SK-N-SH (cell line): ENCODE measurements around the gene TCEA2.

Source experiments
- RFX5 ChIP-seq: IDR thresholded peaks from 2 replicates; pipeline ENCODE4 v1.6.1; 2012; ENCODE audit warnings: mild to moderate bottlenecking, improper control_type of control experiment, low read length
- TF ChIP-seq, protein P1 (sequence below): IDR thresholded peaks from 2 replicates; pipeline ENCODE4 v1.4.0; 2012; ENCODE audit warnings: low read depth, borderline replicate concordance
- TF ChIP-seq, protein P2 (sequence below): fragments of 200-600 bp; sonication (generic); IDR thresholded peaks from 2 replicates; pipeline ENCODE4 v1.6.1; 2017; ENCODE audit warnings: antibody characterized with exemption, mild to moderate bottlenecking, moderate library complexity

DNA sequence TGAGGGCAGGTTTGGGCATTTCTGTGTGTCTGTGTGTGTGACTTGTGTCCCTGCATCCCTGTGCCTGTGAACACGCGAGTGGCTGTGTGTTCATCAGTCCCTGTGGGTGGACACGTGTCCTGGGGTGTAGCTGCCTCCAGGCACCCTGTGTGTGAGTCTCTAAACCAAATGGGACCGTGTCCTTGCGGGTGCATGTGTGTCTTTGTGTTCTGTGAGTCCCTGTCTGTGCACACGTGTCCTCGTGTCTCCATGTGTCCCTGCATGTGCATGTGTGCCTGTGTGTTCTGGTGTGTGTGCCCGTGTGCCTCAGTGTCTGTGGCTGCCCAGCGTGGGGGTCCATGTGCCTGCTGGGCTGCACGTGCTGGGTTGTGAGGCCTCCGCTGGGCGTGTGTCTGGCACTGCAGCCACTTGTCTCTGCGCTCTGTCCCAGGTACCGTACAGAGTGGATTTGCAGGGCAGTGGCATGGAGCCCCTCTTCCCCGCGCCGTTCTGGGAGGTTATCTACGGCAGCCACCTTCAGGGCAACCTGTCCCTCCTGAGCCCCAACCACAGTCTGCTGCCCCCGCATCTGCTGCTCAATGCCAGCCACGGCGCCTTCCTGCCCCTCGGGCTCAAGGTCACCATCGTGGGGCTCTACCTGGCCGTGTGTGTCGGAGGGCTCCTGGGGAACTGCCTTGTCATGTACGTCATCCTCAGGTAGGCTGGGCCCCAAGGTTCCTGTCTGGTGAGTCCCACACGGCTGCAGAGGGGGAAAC, 29.4 kb downstream of the TCEA2 start:
- TF ChIP-seq, protein P1, sequence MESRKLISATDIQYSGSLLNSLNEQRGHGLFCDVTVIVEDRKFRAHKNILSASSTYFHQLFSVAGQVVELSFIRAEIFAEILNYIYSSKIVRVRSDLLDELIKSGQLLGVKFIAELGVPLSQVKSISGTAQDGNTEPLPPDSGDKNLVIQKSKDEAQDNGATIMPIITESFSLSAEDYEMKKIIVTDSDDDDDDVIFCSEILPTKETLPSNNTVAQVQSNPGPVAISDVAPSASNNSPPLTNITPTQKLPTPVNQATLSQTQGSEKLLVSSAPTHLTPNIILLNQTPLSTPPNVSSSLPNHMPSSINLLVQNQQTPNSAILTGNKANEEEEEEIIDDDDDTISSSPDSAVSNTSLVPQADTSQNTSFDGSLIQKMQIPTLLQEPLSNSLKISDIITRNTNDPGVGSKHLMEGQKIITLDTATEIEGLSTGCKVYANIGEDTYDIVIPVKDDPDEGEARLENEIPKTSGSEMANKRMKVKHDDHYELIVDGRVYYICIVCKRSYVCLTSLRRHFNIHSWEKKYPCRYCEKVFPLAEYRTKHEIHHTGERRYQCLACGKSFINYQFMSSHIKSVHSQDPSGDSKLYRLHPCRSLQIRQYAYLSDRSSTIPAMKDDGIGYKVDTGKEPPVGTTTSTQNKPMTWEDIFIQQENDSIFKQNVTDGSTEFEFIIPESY: no peak
- TF ChIP-seq RFX5: no peak
- TF ChIP-seq, protein P2, sequence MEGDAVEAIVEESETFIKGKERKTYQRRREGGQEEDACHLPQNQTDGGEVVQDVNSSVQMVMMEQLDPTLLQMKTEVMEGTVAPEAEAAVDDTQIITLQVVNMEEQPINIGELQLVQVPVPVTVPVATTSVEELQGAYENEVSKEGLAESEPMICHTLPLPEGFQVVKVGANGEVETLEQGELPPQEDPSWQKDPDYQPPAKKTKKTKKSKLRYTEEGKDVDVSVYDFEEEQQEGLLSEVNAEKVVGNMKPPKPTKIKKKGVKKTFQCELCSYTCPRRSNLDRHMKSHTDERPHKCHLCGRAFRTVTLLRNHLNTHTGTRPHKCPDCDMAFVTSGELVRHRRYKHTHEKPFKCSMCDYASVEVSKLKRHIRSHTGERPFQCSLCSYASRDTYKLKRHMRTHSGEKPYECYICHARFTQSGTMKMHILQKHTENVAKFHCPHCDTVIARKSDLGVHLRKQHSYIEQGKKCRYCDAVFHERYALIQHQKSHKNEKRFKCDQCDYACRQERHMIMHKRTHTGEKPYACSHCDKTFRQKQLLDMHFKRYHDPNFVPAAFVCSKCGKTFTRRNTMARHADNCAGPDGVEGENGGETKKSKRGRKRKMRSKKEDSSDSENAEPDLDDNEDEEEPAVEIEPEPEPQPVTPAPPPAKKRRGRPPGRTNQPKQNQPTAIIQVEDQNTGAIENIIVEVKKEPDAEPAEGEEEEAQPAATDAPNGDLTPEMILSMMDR: no peak
